ENCODE measurements around the gene TMEM81.

DNA sequence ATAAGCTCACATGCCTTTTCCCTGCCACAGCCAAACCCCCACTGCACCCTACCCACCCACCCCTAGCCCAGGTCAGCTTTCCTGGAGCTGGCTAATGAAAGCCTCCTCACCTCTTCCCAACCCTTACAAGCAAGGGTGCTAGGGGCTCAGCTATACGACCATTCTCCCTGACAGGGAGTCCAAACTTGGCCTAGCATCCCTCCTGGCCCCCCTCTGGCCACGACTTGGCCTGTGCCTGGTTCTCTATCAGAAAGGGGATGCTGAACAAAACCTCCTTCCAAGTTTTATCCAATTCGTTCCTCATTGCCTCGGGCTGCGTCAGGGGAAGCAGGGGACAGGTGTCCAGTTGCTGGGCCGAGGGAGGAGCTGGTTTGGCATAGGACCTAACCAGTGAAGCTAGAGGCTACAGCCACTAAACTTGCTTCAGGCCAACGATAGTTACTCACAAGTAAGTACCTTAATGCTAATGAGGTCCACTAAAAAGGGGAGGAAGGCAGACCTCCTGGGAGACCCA is 8.6 kb downstream of the TMEM81 start:
- TF ChIP-seq, protein P1, sequence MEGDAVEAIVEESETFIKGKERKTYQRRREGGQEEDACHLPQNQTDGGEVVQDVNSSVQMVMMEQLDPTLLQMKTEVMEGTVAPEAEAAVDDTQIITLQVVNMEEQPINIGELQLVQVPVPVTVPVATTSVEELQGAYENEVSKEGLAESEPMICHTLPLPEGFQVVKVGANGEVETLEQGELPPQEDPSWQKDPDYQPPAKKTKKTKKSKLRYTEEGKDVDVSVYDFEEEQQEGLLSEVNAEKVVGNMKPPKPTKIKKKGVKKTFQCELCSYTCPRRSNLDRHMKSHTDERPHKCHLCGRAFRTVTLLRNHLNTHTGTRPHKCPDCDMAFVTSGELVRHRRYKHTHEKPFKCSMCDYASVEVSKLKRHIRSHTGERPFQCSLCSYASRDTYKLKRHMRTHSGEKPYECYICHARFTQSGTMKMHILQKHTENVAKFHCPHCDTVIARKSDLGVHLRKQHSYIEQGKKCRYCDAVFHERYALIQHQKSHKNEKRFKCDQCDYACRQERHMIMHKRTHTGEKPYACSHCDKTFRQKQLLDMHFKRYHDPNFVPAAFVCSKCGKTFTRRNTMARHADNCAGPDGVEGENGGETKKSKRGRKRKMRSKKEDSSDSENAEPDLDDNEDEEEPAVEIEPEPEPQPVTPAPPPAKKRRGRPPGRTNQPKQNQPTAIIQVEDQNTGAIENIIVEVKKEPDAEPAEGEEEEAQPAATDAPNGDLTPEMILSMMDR (conservative IDR thresholded peaks at IDR 0.05): no peak
- no peak for TF ChIP-seq ZFX (IDR thresholded peaks at IDR 0.05)
